ENCODE measurements around the gene ABHD12B. TPM values are rescaled to one million over a fixed set of nuclear protein-coding genes. Genes with fewer than 3 reads are reported as not detected.

The ABHD12B gene
- total and polyA plus RNA-seq, 9 of the 15 experiments (the other 6 are each of a cell fraction or from before 2014, with no cell fraction given), result not detected

DNA sequence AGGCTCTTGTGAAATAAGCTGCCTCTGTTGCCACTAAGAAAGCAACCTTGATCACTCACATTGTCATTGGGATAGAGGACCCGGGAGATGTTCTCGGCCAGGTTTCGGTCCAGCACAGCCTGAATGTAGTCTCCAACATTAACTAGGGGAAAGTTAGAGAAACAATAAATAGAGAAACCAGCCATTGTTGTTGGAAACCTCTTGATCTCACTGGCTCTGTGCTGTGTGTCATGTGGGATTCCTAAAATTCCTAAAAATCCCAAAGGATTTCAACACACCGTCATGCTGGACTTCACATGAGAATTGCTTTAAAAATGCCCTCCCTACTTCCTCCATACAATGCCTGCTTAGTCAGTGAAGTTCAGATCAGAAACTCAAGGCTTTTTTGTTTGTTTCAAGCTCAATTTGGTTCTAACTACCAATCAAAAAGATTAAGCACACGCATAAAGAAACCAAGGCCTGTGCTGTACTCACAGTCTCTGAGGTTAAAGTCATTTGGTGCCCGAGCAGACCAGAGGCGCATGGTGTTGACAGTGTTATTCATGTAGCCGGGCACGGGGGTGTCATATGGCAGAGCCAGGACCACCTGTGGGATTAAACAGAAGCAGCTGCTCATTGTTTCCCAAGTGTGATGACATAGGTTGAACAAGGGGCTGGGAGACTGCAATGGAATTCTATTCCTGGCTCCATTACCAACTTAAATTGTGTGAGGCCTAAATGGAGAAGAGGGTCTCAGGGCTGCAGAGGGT, 48.8 kb downstream of the ABHD12B start:
- H3K9ac ChIP-seq (ENCODE audit: insufficient read depth in 1 of 2, low read depth in 2 of 2, low read length in 2 of 2), result no peak overlapping the region
- ATAC-seq (no peak), DNase-seq (ENCODE audit: extremely low read depth in 1 of 4, low spot score in 3 of 4) (no peak), FAIRE-seq (no peak)
- no peaks in the 10 kb centered on the region for H4K20me1 ChIP-seq (replicated peaks; ENCODE audit: control insufficient read depth, insufficient read depth, low read length)
- 81% methylated on average over 9 of the region's 9 CpGs for WGBS (ENCODE audit: insufficient coverage, low coverage, missing lambda C conversion rate)
- H3K9me1 ChIP-seq (ENCODE audit: control insufficient read depth, insufficient read depth, low read length), result no peaks in the 10 kb centered on the region
- intact Hi-C loops (cut with micrococcal nuclease) (no loop called here), in situ Hi-C loops (cut with MboI) (no loop called here)
- no peak overlapping the region for H3K4me3 ChIP-seq
- no peaks in the 10 kb centered on the region for H3K79me2 ChIP-seq (ENCODE audit: control insufficient read depth, insufficient read depth, low read length)
- no TSS peak for BruUV-seq (replicated peaks)
- H3K4me2 ChIP-seq (ENCODE audit: insufficient read depth, low read length), result no peak overlapping the region
- no peak overlapping the region for H2AFZ ChIP-seq (ENCODE audit: low read depth, low read length)
- H3K36me3 ChIP-seq (ENCODE audit: control insufficient read depth, insufficient read depth, low read length), result peaks cover 17% of the 10 kb centered on the region; the same call in 2 of the 3 replicates
- peaks cover 5 to 7% of the 10 kb centered on the region in 2 experiments; a peak in 4 of 5 replicates for H3K4me1 ChIP-seq (replicated peaks in 1 of 2; ENCODE audit: control insufficient read depth in 2 of 2, insufficient read depth in 2 of 2, low read length in 2 of 2)
- H3K9me3 ChIP-seq (replicated peaks; ENCODE audit: control insufficient read depth, insufficient read depth, low read depth, low read length), result no peaks in the 10 kb centered on the region
- no peaks in the 10 kb centered on the region for H3K27me3 ChIP-seq (ENCODE audit: control insufficient read depth in 2 of 2, insufficient read depth in 2 of 2, low read length in 2 of 2)
- ChIA-PET POLR2A (no interaction called here), CTCF (ENCODE audit: low intra/inter-chr PET ratio) (no interaction called here)
- H3K27ac ChIP-seq (ENCODE audit: extremely low read depth, low read depth, low read length), result no peak overlapping the region
- TF ChIP-seq ETV6 (IDR thresholded peaks at IDR 0.05; ENCODE audit: borderline replicate concordance in 1 of 2, low read depth in 2 of 2, low read length in 1 of 2) (no peak), ETV6 (CRISPR knock-in tag; IDR thresholded peaks at IDR 0.05; ENCODE audit: borderline replicate concordance) (no peak), PCBP2 (IDR thresholded peaks at IDR 0.05; ENCODE audit: low read depth, low read length, poor library complexity, severe bottlenecking) (no peak), EP400 (IDR thresholded peaks at IDR 0.05) (no peak), RBFOX2 (IDR thresholded peaks at IDR 0.05; ENCODE audit: low read depth, low read length) (no peak), CSDE1 (IDR thresholded peaks at IDR 0.05) (no peak), FUS (optimal IDR thresholded peaks at IDR 0.05; ENCODE audit: low read depth, low read length) (no peak), ZNF134 (CRISPR knock-in tag; conservative IDR thresholded peaks at IDR 0.05) (no peak), SPI1 (IDR thresholded peaks at IDR 0.05; ENCODE audit: borderline replicate concordance, low read depth, low read length) (no peak), GABPA (tag; conservative IDR thresholded peaks at IDR 0.05; ENCODE audit: low read depth) (no peak), ZNF561 (CRISPR knock-in tag; conservative IDR thresholded peaks at IDR 0.05) (no peak), FOXJ3 (CRISPR knock-in tag; IDR thresholded peaks at IDR 0.05) (no peak), STAT5A (IDR thresholded peaks at IDR 0.05; ENCODE audit: borderline replicate concordance, low read length) (no peak), ZBTB8A (IDR thresholded peaks at IDR 0.05; ENCODE audit: partially characterized antibody) (no peak), CEBPG (CRISPR knock-in tag; IDR thresholded peaks at IDR 0.05) (no peak), CEBPG (tag; conservative IDR thresholded peaks at IDR 0.05 in 1 of 2, IDR thresholded peaks at IDR 0.05 in 1 of 2) (no peak), ZNF175 (CRISPR knock-in tag; IDR thresholded peaks at IDR 0.05; ENCODE audit: low read depth) (no peak), ZNF384 (IDR thresholded peaks at IDR 0.05; ENCODE audit: low read depth, low read length) (no peak)
- TF ChIP-seq, protein P1, sequence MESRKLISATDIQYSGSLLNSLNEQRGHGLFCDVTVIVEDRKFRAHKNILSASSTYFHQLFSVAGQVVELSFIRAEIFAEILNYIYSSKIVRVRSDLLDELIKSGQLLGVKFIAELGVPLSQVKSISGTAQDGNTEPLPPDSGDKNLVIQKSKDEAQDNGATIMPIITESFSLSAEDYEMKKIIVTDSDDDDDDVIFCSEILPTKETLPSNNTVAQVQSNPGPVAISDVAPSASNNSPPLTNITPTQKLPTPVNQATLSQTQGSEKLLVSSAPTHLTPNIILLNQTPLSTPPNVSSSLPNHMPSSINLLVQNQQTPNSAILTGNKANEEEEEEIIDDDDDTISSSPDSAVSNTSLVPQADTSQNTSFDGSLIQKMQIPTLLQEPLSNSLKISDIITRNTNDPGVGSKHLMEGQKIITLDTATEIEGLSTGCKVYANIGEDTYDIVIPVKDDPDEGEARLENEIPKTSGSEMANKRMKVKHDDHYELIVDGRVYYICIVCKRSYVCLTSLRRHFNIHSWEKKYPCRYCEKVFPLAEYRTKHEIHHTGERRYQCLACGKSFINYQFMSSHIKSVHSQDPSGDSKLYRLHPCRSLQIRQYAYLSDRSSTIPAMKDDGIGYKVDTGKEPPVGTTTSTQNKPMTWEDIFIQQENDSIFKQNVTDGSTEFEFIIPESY (CRISPR knock-in tag; IDR thresholded peaks at IDR 0.05), result no peak
- TF ChIP-seq, protein P2, sequence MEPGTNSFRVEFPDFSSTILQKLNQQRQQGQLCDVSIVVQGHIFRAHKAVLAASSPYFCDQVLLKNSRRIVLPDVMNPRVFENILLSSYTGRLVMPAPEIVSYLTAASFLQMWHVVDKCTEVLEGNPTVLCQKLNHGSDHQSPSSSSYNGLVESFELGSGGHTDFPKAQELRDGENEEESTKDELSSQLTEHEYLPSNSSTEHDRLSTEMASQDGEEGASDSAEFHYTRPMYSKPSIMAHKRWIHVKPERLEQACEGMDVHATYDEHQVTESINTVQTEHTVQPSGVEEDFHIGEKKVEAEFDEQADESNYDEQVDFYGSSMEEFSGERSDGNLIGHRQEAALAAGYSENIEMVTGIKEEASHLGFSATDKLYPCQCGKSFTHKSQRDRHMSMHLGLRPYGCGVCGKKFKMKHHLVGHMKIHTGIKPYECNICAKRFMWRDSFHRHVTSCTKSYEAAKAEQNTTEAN (CRISPR knock-in tag; IDR thresholded peaks at IDR 0.05), result no peak
